ENCODE measurements around the gene RXFP2.

Gene RXFP2

GRCh38 chr13:31719214-31719613, 20.1 kb upstream of the RXFP2 start (continued):
- no peak for TF ChIP-seq TSHZ2 (CRISPR knock-in tag; IDR thresholded peaks at IDR 0.05)
- TF ChIP-seq ZNF565 (CRISPR knock-in tag; conservative IDR thresholded peaks at IDR 0.05; ENCODE audit: low read depth) = no peak
- no peak for TF ChIP-seq ZNF70 (CRISPR knock-in tag; IDR thresholded peaks at IDR 0.05)

DNA sequence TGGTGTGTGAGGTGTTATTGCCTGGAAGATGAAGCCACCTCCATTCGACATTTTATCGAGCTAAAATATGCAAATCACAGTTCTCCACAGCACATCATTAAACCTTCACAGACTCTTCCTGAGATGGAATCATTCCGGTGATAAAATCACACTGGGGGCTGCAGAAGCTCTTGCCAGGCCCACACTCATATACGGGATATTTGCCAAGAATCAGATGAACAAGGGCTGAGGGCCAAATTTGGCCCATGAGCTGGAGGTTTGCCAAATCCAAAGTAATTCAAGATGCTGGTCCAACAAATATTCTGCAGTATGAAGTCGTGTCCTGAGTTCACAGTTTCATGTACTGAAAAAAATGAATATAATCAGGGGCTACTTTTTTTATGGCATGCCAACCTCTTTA, 16.7 kb upstream of the RXFP2 start:
- TF ChIP-seq POU6F1 (CRISPR knock-in tag; IDR thresholded peaks at IDR 0.05; ENCODE audit: borderline replicate concordance, low read depth) = no peak
- TF ChIP-seq TCF4 (CRISPR knock-in tag; IDR thresholded peaks at IDR 0.05; ENCODE audit: borderline replicate concordance) = peak; percentile 85
- no peak for TF ChIP-seq GLIS3 (CRISPR knock-in tag; IDR thresholded peaks at IDR 0.05)
- no peak for TF ChIP-seq TOX (CRISPR knock-in tag; IDR thresholded peaks at IDR 0.05; ENCODE audit: borderline replicate concordance)
- TF ChIP-seq ZFP30 (CRISPR knock-in tag; IDR thresholded peaks at IDR 0.05) = no peak
- no peak for TF ChIP-seq ZNF565 (CRISPR knock-in tag; conservative IDR thresholded peaks at IDR 0.05; ENCODE audit: low read depth)
- TF ChIP-seq BACH2 (CRISPR knock-in tag; IDR thresholded peaks at IDR 0.05; ENCODE audit: borderline replicate concordance) = no peak
- TF ChIP-seq ZFP3 (CRISPR knock-in tag; IDR thresholded peaks at IDR 0.05) = no peak
- no peak for TF ChIP-seq RARB (CRISPR knock-in tag; IDR thresholded peaks at IDR 0.05)
- no peak for TF ChIP-seq CSDC2 (CRISPR knock-in tag; IDR thresholded peaks at IDR 0.05)
- TF ChIP-seq TSHZ2 (CRISPR knock-in tag; IDR thresholded peaks at IDR 0.05) = peak; percentile 34; the same call in 1 of the 2 replicates
- no peak for TF ChIP-seq SNAI2 (CRISPR knock-in tag; IDR thresholded peaks at IDR 0.05)
- TF ChIP-seq ARNTL (CRISPR knock-in tag; IDR thresholded peaks at IDR 0.05; ENCODE audit: borderline replicate concordance, low read depth) = no peak
- TF ChIP-seq, protein P1, sequence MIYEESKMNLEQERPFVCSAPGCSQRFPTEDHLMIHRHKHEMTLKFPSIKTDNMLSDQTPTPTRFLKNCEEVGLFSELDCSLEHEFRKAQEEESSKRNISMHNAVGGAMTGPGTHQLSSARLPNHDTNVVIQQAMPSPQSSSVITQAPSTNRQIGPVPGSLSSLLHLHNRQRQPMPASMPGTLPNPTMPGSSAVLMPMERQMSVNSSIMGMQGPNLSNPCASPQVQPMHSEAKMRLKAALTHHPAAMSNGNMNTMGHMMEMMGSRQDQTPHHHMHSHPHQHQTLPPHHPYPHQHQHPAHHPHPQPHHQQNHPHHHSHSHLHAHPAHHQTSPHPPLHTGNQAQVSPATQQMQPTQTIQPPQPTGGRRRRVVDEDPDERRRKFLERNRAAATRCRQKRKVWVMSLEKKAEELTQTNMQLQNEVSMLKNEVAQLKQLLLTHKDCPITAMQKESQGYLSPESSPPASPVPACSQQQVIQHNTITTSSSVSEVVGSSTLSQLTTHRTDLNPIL (CRISPR knock-in tag; IDR thresholded peaks at IDR 0.05; ENCODE audit: low read depth) = no peak
- no peak for TF ChIP-seq ZC3H10 (CRISPR knock-in tag; IDR thresholded peaks at IDR 0.05)
- no peak for TF ChIP-seq PPARA (CRISPR knock-in tag; IDR thresholded peaks at IDR 0.05; ENCODE audit: borderline replicate concordance)
- peak; percentile 59; the same call in 1 of the 2 replicates for TF ChIP-seq ISL1 (CRISPR knock-in tag; IDR thresholded peaks at IDR 0.05)
- 0 out of 2 replicates have a peak, but pooled peaks have one; percentile 50 for TF ChIP-seq PATZ1 (CRISPR knock-in tag; IDR thresholded peaks at IDR 0.05; ENCODE audit: borderline replicate concordance)
- no peak for TF ChIP-seq ZNF70 (CRISPR knock-in tag; IDR thresholded peaks at IDR 0.05)

DNA sequence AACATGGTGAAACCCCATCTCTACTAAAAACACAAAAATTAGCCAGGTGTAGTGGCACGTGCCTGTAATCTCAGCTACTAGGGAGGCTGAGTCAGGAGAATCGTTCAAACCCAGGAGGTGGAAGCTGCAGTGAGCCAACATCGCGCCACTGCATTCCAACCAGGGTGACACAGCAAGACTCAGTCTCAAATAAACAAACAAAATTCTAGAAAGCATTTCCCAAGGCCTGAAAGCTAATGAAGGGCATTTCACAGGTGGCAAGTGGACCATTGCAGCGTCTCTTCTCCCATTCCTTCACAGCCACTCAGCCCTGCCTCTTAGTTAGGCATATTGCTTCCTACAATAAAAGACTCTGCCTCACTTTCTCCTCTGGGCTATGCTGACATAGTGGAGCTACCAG, 13.5 kb upstream of the RXFP2 start:
- no peak for ATAC-seq
- TF ChIP-seq ZNF565 (CRISPR knock-in tag; conservative IDR thresholded peaks at IDR 0.05; ENCODE audit: low read depth) = no peak
- TF ChIP-seq ZC3H10 (CRISPR knock-in tag; IDR thresholded peaks at IDR 0.05) = no peak
- no peak for TF ChIP-seq OSR1 (CRISPR knock-in tag; IDR thresholded peaks at IDR 0.05)
- no peak for TF ChIP-seq PPARA (CRISPR knock-in tag; IDR thresholded peaks at IDR 0.05; ENCODE audit: borderline replicate concordance)
- TF ChIP-seq ESRRG (CRISPR knock-in tag; IDR thresholded peaks at IDR 0.05) = no peak
- no peak for TF ChIP-seq TSHZ2 (CRISPR knock-in tag; IDR thresholded peaks at IDR 0.05)
- no peak for TF ChIP-seq ZFP3 (CRISPR knock-in tag; IDR thresholded peaks at IDR 0.05)
- no peak for TF ChIP-seq TCF4 (CRISPR knock-in tag; IDR thresholded peaks at IDR 0.05; ENCODE audit: borderline replicate concordance)
- no peak for TF ChIP-seq TOX (CRISPR knock-in tag; IDR thresholded peaks at IDR 0.05; ENCODE audit: borderline replicate concordance)
- TF ChIP-seq, protein P2, sequence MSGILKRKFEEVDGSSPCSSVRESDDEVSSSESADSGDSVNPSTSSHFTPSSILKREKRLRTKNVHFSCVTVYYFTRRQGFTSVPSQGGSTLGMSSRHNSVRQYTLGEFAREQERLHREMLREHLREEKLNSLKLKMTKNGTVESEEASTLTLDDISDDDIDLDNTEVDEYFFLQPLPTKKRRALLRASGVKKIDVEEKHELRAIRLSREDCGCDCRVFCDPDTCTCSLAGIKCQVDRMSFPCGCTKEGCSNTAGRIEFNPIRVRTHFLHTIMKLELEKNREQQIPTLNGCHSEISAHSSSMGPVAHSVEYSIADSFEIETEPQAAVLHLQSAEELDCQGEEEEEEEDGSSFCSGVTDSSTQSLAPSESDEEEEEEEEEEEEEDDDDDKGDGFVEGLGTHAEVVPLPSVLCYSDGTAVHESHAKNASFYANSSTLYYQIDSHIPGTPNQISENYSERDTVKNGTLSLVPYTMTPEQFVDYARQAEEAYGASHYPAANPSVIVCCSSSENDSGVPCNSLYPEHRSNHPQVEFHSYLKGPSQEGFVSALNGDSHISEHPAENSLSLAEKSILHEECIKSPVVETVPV (CRISPR knock-in tag; IDR thresholded peaks at IDR 0.05) = no peak
- TF ChIP-seq ZNF8 (CRISPR knock-in tag; IDR thresholded peaks at IDR 0.05) = no peak
- TF ChIP-seq ZFP30 (CRISPR knock-in tag; IDR thresholded peaks at IDR 0.05) = no peak

More for the DNA sequence above, 16.7 kb upstream of the RXFP2 start:
- ATAC-seq = peak; percentile 83

Measured in SK-N-SH treated with all-trans-retinoic acid at 6 μM for 48 hours (cell line).